SK-N-SH (cell line): Measurements from ENCODE around the gene NR2E3. TPM values are rescaled to one million over a fixed set of nuclear protein-coding genes. Genes with fewer than 3 reads are reported as not detected.

ENCODE experiments used
- CTCF ChIA-PET: fragments of 300-600, 350-600 bp; formaldehyde crosslinking; extraction: SDS; loops from one replicate; lab custom pipeline; 2021; lab: Yijun Ruan, JAX
- POLR2A ChIA-PET: fragments of 350-600 bp; sonication (Branson Sonifier 250); formaldehyde crosslinking; extraction: SDS; loops from one replicate; lab custom pipeline; 2020; ENCODE audit warnings: antibody characterized with exemption, inconsistent platforms; lab: Yijun Ruan, JAX
- DNase-seq: peaks from one replicate; pipeline ENCODE4 v3.0.0; 2012
- H2AFZ ChIP-seq: fragments of 200-600 bp; sonication (generic); 2 replicates; pipeline ENCODE4 v1.8.1; 2016; ENCODE audit warnings: antibody characterized with exemption, mild to moderate bottlenecking, low read depth
- H3F3A ChIP-seq: fragments of 200-600 bp; sonication (generic); replicated peaks from 2 replicates; pipeline ENCODE3; 2016; ENCODE audit warnings: antibody characterized with exemption, mild to moderate bottlenecking; ENCODE audit not compliant: insufficient read depth
- H3K27ac ChIP-seq, 2 experiments: fragments of 200-500 bp in 1 of 2; fragments of 200-600 bp in 1 of 2; sonication (Bioruptor generic) in 1 of 2; sonication (generic), shearing (Covaris generic) in 1 of 2; 2 replicates each; pipeline versions ENCODE4 v1.5.1 to v1.6.1; 2014 to 2016; ENCODE audit warnings: low read depth in 2 of 2, inconsistent platforms in 1 of 2, low read length in 1 of 2, mild to moderate bottlenecking in 1 of 2, mixed read lengths in 1 of 2
- H3K27me3 ChIP-seq: fragments of 200-600 bp; sonication (generic), shearing (Covaris generic); 2 replicates; pipeline ENCODE4 v1.6.1; 2016; ENCODE audit warnings: mixed run types; ENCODE audit not compliant: insufficient read depth
- H3K36me3 ChIP-seq, 2 experiments: fragments of 200-500 bp in 1 of 2; fragments of 200-600 bp in 1 of 2; sonication (Bioruptor generic) in 1 of 2; sonication (generic) in 1 of 2; replicated peaks in 1 of 2; 2 replicates each; pipeline versions ENCODE3 to v1.5.1; 2014 to 2016; ENCODE audit warnings: low read length in 1 of 2, mild to moderate bottlenecking in 1 of 2; ENCODE audit not compliant: insufficient read depth in 2 of 2, control insufficient read depth in 1 of 2
- H3K4me1 ChIP-seq, 2 experiments: fragments of 200-500 bp in 1 of 2; fragments of 200-600 bp in 1 of 2; sonication (Bioruptor generic) in 1 of 2; sonication (generic), shearing (Covaris generic) in 1 of 2; 2 replicates each; pipeline versions ENCODE4 v1.5.1 to v1.6.1; 2014 to 2016; ENCODE audit warnings: low read depth in 1 of 2, low read length in 1 of 2, mixed run types in 1 of 2; ENCODE audit not compliant: insufficient read depth in 2 of 2, control insufficient read depth in 1 of 2
- H3K4me2 ChIP-seq: fragments of 200-600 bp; sonication (generic), shearing (Covaris generic); 2 replicates; pipeline ENCODE4 v1.6.1; 2017; ENCODE audit warnings: mixed run types
- H3K4me3 ChIP-seq, 2 experiments: fragments of 200-500 bp in 1 of 2; fragments of 200-600 bp in 1 of 2; sonication (Bioruptor generic) in 1 of 2; sonication (generic), shearing (Covaris generic) in 1 of 2; 2 replicates each; pipeline versions ENCODE4 v1.5.1 to v1.8.1; 2014 to 2016; ENCODE audit warnings: low read depth in 2 of 2, inconsistent platforms in 1 of 2, low read length in 1 of 2, mild to moderate bottlenecking in 1 of 2, mixed read lengths in 1 of 2, moderate library complexity in 1 of 2
- H3K79me2 ChIP-seq: fragments of 200-600 bp; sonication (generic); 2 replicates; pipeline ENCODE4 v1.8.1; 2017; ENCODE audit warnings: mild to moderate bottlenecking; ENCODE audit not compliant: insufficient read depth
- H3K9ac ChIP-seq: fragments of 200-600 bp; sonication (generic); 2 replicates; pipeline ENCODE4 v1.6.1; 2017; ENCODE audit warnings: mixed run types
- H3K9me2 ChIP-seq: fragments of 200-600 bp; sonication (generic); 2 replicates; pipeline ENCODE4 v1.6.1; 2017; ENCODE audit warnings: mixed run types
- H3K9me3 ChIP-seq: fragments of 200-600 bp; sonication (generic); 2 replicates; pipeline ENCODE4 v1.6.1; 2017; ENCODE audit warnings: mixed run types, mild to moderate bottlenecking, moderate library complexity
- H4K20me1 ChIP-seq: fragments of 200-600 bp; sonication (generic); 2 replicates; pipeline ENCODE4 v1.6.1; 2017; ENCODE audit warnings: mild to moderate bottlenecking, mixed run types; ENCODE audit not compliant: insufficient read depth
- CHD2 ChIP-seq: fragments of 150-350 bp; IDR thresholded peaks from 2 replicates; pipeline ENCODE4 v1.6.1; 2018; ENCODE audit warnings: low read length; ENCODE audit not compliant: partially characterized antibody
- FOSL2 ChIP-seq: IDR thresholded peaks from 2 replicates; pipeline ENCODE4 v1.4.0; 2012; ENCODE audit warnings: low read depth, mild to moderate bottlenecking, moderate library complexity, borderline replicate concordance
- FOXJ3 ChIP-seq: sonication (generic); formaldehyde crosslinking; IDR thresholded peaks from 2 replicates; pipeline ENCODE4 v1.5.1; 2020; ENCODE audit warnings: mild to moderate bottlenecking, missing genetic modification reagents
- FOXM1 ChIP-seq: IDR thresholded peaks from 2 replicates; pipeline ENCODE4 v1.4.0; 2012; ENCODE audit warnings: low read depth, mild to moderate bottlenecking
- GABPA ChIP-seq: IDR thresholded peaks from 2 replicates; pipeline ENCODE4 v1.4.0; 2012; ENCODE audit warnings: low read depth, mild to moderate bottlenecking
- JUND ChIP-seq: IDR thresholded peaks from 2 replicates; pipeline ENCODE4 v1.4.0; 2012
- MEF2A ChIP-seq: IDR thresholded peaks from 2 replicates; pipeline ENCODE4 v1.4.0; 2012; ENCODE audit warnings: low read depth, borderline replicate concordance
- RAD21 ChIP-seq: IDR thresholded peaks from 2 replicates; pipeline ENCODE4 v1.6.1; 2012; ENCODE audit warnings: mild to moderate bottlenecking, low read length
- RCOR1 ChIP-seq: fragments of 150-350 bp; IDR thresholded peaks from 2 replicates; pipeline ENCODE4 v1.6.1; 2017; ENCODE audit warnings: antibody characterized with exemption, low read length
- SIN3A ChIP-seq: IDR thresholded peaks from 2 replicates; pipeline ENCODE4 v1.6.1; 2012; ENCODE audit warnings: low read depth, mild to moderate bottlenecking, low read length, moderate library complexity, borderline replicate concordance
- TCF12 ChIP-seq: IDR thresholded peaks from 2 replicates; pipeline ENCODE4 v1.4.0; 2012
- WGBS: methylation state at CpG from one replicate; pipeline ENCODE4 v1.1.6; 2017; ENCODE audit warnings: low lambda C conversion rate; 5-methylcytosine and 5-hydroxymethylcytosine counted together
- polyA plus RNA-seq, 3 experiments: library from polyadenylated mRNA; depleted of rRNA; stranded (reverse); fragments of >200 nt; gene quantifications; 2 replicates each; pipeline ENCODE4 v1.2.3, GENCODE V29; 2012
- TF ChIP-seq, protein P1 (sequence below): fragments of 150-350 bp; IDR thresholded peaks from 2 replicates; pipeline ENCODE4 v1.6.1; 2016; ENCODE audit warnings: mild to moderate bottlenecking, low read depth, low read length
- TF ChIP-seq, protein P2 (sequence below): IDR thresholded peaks from 2 replicates; pipeline ENCODE4 v1.4.0; 2012; ENCODE audit warnings: low read depth, borderline replicate concordance
- TF ChIP-seq, protein P3 (sequence below): IDR thresholded peaks from 2 replicates; pipeline ENCODE4 v1.6.1; 2012; ENCODE audit warnings: mild to moderate bottlenecking, low read depth, low read length, moderate library complexity

NR2E3 gene
- polyA plus RNA-seq, 1 of the 3 experiments (the other 2 are of a cell fraction): 0.18 TPM

DNA sequence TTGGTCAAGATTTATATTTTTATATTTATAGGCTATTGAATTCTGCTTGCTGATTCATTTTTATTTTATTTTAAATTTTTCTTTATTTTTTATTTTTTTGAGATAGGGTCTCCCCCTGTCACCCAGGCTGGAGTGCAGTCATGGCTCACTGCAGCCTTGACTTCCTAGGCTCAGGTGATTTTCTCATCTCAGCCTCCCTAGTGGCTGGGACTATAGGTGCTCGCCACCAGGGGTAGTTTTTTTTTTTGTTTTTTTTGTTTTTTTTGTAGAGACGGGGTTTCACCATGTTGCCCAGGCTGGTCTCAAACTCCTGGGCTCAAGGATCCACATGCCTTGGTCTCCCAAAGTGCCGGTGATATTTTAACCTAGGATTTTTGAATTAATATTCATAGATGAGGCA, 31.2 kb downstream of the NR2E3 start:
- peaks cover 3% of the 10 kb centered on the region for H3F3A ChIP-seq
- no peaks in the 10 kb centered on the region for H3K9me2 ChIP-seq
- H4K20me1 ChIP-seq: no peaks in the 10 kb centered on the region
- H3K4me2 ChIP-seq: no peak overlapping the region
- CTCF ChIA-PET: interaction anchor here (1.2 kb wide), 1 partner anchor 40 kb away, joined by 3 read pairs; no protein-coding TSS in a partner anchor
- peaks cover 4 to 30% of the 10 kb centered on the region in 2 experiments for H3K36me3 ChIP-seq
- H2AFZ ChIP-seq: no peak overlapping the region
- no peak for DNase-seq
- no peak overlapping the region for H3K9ac ChIP-seq
- H3K4me1 ChIP-seq: no peaks in the 10 kb centered on the region; a peak in 2 of 4 replicates
- no peak overlapping the region for H3K27ac ChIP-seq
- TF ChIP-seq, protein P1, sequence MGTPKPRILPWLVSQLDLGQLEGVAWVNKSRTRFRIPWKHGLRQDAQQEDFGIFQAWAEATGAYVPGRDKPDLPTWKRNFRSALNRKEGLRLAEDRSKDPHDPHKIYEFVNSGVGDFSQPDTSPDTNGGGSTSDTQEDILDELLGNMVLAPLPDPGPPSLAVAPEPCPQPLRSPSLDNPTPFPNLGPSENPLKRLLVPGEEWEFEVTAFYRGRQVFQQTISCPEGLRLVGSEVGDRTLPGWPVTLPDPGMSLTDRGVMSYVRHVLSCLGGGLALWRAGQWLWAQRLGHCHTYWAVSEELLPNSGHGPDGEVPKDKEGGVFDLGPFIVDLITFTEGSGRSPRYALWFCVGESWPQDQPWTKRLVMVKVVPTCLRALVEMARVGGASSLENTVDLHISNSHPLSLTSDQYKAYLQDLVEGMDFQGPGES: no peak
- TF ChIP-seq RAD21 (no peak), MEF2A (no peak), FOSL2 (no peak), RCOR1 (no peak), FOXM1 (no peak), GABPA (no peak), CHD2 (no peak), JUND (no peak), FOXJ3 (no peak), SIN3A (no peak), TCF12 (no peak)
- TF ChIP-seq, protein P2, sequence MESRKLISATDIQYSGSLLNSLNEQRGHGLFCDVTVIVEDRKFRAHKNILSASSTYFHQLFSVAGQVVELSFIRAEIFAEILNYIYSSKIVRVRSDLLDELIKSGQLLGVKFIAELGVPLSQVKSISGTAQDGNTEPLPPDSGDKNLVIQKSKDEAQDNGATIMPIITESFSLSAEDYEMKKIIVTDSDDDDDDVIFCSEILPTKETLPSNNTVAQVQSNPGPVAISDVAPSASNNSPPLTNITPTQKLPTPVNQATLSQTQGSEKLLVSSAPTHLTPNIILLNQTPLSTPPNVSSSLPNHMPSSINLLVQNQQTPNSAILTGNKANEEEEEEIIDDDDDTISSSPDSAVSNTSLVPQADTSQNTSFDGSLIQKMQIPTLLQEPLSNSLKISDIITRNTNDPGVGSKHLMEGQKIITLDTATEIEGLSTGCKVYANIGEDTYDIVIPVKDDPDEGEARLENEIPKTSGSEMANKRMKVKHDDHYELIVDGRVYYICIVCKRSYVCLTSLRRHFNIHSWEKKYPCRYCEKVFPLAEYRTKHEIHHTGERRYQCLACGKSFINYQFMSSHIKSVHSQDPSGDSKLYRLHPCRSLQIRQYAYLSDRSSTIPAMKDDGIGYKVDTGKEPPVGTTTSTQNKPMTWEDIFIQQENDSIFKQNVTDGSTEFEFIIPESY: no peak
- TF ChIP-seq, protein P3, sequence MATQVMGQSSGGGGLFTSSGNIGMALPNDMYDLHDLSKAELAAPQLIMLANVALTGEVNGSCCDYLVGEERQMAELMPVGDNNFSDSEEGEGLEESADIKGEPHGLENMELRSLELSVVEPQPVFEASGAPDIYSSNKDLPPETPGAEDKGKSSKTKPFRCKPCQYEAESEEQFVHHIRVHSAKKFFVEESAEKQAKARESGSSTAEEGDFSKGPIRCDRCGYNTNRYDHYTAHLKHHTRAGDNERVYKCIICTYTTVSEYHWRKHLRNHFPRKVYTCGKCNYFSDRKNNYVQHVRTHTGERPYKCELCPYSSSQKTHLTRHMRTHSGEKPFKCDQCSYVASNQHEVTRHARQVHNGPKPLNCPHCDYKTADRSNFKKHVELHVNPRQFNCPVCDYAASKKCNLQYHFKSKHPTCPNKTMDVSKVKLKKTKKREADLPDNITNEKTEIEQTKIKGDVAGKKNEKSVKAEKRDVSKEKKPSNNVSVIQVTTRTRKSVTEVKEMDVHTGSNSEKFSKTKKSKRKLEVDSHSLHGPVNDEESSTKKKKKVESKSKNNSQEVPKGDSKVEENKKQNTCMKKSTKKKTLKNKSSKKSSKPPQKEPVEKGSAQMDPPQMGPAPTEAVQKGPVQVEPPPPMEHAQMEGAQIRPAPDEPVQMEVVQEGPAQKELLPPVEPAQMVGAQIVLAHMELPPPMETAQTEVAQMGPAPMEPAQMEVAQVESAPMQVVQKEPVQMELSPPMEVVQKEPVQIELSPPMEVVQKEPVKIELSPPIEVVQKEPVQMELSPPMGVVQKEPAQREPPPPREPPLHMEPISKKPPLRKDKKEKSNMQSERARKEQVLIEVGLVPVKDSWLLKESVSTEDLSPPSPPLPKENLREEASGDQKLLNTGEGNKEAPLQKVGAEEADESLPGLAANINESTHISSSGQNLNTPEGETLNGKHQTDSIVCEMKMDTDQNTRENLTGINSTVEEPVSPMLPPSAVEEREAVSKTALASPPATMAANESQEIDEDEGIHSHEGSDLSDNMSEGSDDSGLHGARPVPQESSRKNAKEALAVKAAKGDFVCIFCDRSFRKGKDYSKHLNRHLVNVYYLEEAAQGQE: no peak
- TF ChIP-seq, all 33 proteins: peak for 0
- no peak overlapping the region for H3K4me3 ChIP-seq
- no peaks in the 10 kb centered on the region for H3K9me3 ChIP-seq
- no peaks in the 10 kb centered on the region for H3K27me3 ChIP-seq
- POLR2A ChIA-PET: no interaction called here
- no peaks in the 10 kb centered on the region for H3K79me2 ChIP-seq
- WGBS: 96% methylated on average over 3 of the region's 3 CpGs
